Measurements from ENCODE around the gene NOG. TPM values are rescaled to one million over a fixed set of nuclear protein-coding genes. Genes with fewer than 3 reads are reported as not detected.

NOG gene
- total and polyA plus RNA-seq, 2 experiments from 2014 or later: 0.39 to 0.66 TPM

DNA sequence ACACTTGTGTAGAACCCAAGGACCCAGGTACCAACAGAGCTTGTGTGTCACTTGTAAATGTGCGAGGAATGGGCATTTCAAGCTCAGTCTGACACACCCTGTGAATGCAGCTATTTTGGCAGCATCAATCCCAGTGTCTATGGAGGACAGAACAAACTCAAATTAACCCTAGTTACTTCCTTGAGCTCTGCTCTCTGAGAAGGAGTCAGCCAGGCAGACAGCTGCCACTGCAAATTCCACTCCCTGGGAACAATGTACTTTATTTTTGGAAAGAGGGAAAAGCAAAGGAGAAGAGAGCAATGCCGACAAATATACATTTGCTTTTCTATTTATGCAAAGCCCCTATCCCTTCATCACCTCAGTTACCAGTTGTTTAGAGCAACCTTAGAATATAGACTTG, 48.4 kb upstream of the NOG start:
- Histone ChIP-seq H3K9me2 (ENCODE audit: insufficient read depth) (peaks cover 29% of the 10 kb centered on the region), H3K4me3 (no peak overlapping the region), H3K79me2 (replicated peaks; ENCODE audit: insufficient read depth) (no peaks in the 10 kb centered on the region), H3K27ac (ENCODE audit: low read depth) (no peak overlapping the region), H3F3A (replicated peaks; ENCODE audit: low read depth) (no peaks in the 10 kb centered on the region), H2AFZ (peak overlapping the region; percentile 70; the same call in 1 of the 2 replicates), H3K4me1 (ENCODE audit: insufficient read depth) (peaks cover 9% of the 10 kb centered on the region; the same call in 1 of the 2 replicates), H4K20me1 (replicated peaks; ENCODE audit: insufficient read depth) (no peaks in the 10 kb centered on the region), H3K36me3 (ENCODE audit: insufficient read depth) (no peaks in the 10 kb centered on the region), H3K27me3 (ENCODE audit: insufficient read depth) (no peaks in the 10 kb centered on the region), H3K4me2 (no peak overlapping the region)
- Mint-ChIP-seq H3K27ac (peak overlapping the region; percentile 19; the same call in 1 of the 2 replicates), H3K4me3 (no peak overlapping the region), H3K9me3 (no peaks in the 10 kb centered on the region; the same call in 2 of the 3 replicates), H3K27me3 (ENCODE audit: insufficient read depth, low read depth, poor library complexity) (peaks cover 2% of the 10 kb centered on the region), H3K36me3 (ENCODE audit: low read depth) (no peaks in the 10 kb centered on the region), H3K4me1 (peaks cover 13% of the 10 kb centered on the region)
- DNase-seq (ENCODE audit: low spot score): no peak
- ATAC-seq: no peak
- TF ChIP-seq EZH2phosphoT487 (IDR thresholded peaks at IDR 0.05; ENCODE audit: unreplicated experiment) (no peak), POLR2AphosphoS5 (IDR thresholded peaks at IDR 0.05; ENCODE audit: low read depth) (no peak)
- TF ChIP-seq, protein P1, sequence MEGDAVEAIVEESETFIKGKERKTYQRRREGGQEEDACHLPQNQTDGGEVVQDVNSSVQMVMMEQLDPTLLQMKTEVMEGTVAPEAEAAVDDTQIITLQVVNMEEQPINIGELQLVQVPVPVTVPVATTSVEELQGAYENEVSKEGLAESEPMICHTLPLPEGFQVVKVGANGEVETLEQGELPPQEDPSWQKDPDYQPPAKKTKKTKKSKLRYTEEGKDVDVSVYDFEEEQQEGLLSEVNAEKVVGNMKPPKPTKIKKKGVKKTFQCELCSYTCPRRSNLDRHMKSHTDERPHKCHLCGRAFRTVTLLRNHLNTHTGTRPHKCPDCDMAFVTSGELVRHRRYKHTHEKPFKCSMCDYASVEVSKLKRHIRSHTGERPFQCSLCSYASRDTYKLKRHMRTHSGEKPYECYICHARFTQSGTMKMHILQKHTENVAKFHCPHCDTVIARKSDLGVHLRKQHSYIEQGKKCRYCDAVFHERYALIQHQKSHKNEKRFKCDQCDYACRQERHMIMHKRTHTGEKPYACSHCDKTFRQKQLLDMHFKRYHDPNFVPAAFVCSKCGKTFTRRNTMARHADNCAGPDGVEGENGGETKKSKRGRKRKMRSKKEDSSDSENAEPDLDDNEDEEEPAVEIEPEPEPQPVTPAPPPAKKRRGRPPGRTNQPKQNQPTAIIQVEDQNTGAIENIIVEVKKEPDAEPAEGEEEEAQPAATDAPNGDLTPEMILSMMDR (conservative IDR thresholded peaks at IDR 0.05; ENCODE audit: low read depth in 2 of 2): no peak

DNA sequence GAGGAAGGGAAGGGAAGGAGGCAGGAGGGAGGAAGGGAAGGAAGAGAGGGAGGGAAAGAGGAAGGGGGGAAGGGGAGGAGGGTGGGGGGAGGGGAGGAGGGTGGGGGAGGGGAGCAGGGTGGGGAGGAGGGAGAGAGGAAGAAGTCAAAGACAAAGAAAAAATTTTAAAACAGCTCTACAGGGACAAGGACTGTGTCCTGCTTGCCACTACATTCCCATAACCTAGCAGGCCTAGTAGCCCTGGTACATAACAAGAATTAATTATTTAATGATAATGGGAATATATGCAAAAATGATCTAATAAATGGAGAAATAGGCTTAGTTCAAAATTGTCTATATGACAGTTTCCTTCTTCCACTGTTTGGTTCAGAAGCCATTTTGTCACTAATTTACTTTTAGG, 47.6 kb upstream of the NOG start:
- Histone ChIP-seq H3F3A (replicated peaks; ENCODE audit: low read depth) (no peaks in the 10 kb centered on the region), H2AFZ (no peak overlapping the region), H3K4me1 (ENCODE audit: insufficient read depth) (peaks cover 9% of the 10 kb centered on the region; the same call in 1 of the 2 replicates), H4K20me1 (replicated peaks; ENCODE audit: insufficient read depth) (no peaks in the 10 kb centered on the region), H3K9me2 (ENCODE audit: insufficient read depth) (peaks cover 38% of the 10 kb centered on the region), H3K4me3 (no peak overlapping the region), H3K36me3 (ENCODE audit: insufficient read depth) (no peaks in the 10 kb centered on the region), H3K27ac (ENCODE audit: low read depth) (no peak overlapping the region), H3K79me2 (replicated peaks; ENCODE audit: insufficient read depth) (no peaks in the 10 kb centered on the region), H3K4me2 (no peak overlapping the region), H3K27me3 (ENCODE audit: insufficient read depth) (no peaks in the 10 kb centered on the region)
- H3K27me3 Mint-ChIP-seq (ENCODE audit: insufficient read depth, low read depth, poor library complexity): peaks cover 2% of the 10 kb centered on the region
- no peaks in the 10 kb centered on the region; the same call in 2 of the 3 replicates for H3K9me3 Mint-ChIP-seq
- TF ChIP-seq EZH2phosphoT487 (IDR thresholded peaks at IDR 0.05; ENCODE audit: unreplicated experiment) (no peak), STAT1 (IDR thresholded peaks at IDR 0.05; ENCODE audit: unreplicated experiment) (no peak), JUNB (IDR thresholded peaks at IDR 0.05; ENCODE audit: unreplicated experiment) (no peak), ZNF331 (CRISPR knock-in tag; IDR thresholded peaks at IDR 0.05; ENCODE audit: low read depth) (no peak), POLR2AphosphoS5 (IDR thresholded peaks at IDR 0.05; ENCODE audit: low read depth) (no peak), ZNF462 (CRISPR knock-in tag; IDR thresholded peaks at IDR 0.05) (no peak), NANOG (IDR thresholded peaks at IDR 0.05; ENCODE audit: borderline replicate concordance) (no peak), ZNF114 (CRISPR knock-in tag; IDR thresholded peaks at IDR 0.05) (no peak), EZH2 (IDR thresholded peaks at IDR 0.05; ENCODE audit: low read depth, unreplicated experiment) (no peak)
- TF ChIP-seq, protein P1 (conservative IDR thresholded peaks at IDR 0.05; ENCODE audit: low read depth in 2 of 2): no peak
- peaks cover 19% of the 10 kb centered on the region for H3K4me1 Mint-ChIP-seq
- H3K4me3 Mint-ChIP-seq: no peak overlapping the region
- DNase-seq (ENCODE audit: low spot score) (no peak), ATAC-seq (no peak)
- H3K36me3 Mint-ChIP-seq (ENCODE audit: low read depth): no peaks in the 10 kb centered on the region
- no peak overlapping the region for H3K27ac Mint-ChIP-seq

Data from GM23338 (cell line).